Hematopoietic multipotent progenitor cell treated with erythropoietin and hydrocortisone succinate and interleukin-3 and kit ligand, for 4 days (in vitro differentiated cells): ENCODE measurements around the gene TMEM53.
"Not testable (repeated sequence)": the region's sequence is repeated elsewhere in the genome, so short reads cannot be mapped to it uniquely, and the experiment has no call there.

Experiments used
- DNase-seq: peaks from one replicate; pipeline ENCODE4 v3.0.0-alpha.2; 2015

Gene TMEM53

GRCh38 chr1:44674113-44675000 is at the start of gene TMEM53, which contains the start of gene ARMH1:
TSS of gene TMEM53 (minus strand) at chr1:44674481. CDS start at chr1:44674391, 90 bp downstream.
TSS of gene ARMH1 (plus strand) at chr1:44674714. CDS start at chr1:44689698, 14,984 bp downstream.
- DNase-seq: peak; percentile 100

GRCh38 chr1:44723496-44724295 is 49.4 kb upstream of the TMEM53 start:
- DNase-seq: peak; percentile 94

- DNase-seq: no peak
Measured at GRCh38 chr1:44723064-44723463, 48.8 kb upstream of the TMEM53 start.

- peak; percentile 99 for DNase-seq
Measured at GRCh38 chr1:44721485-44722361, 47.4 kb upstream of the TMEM53 start.

GRCh38 chr1:44720281-44720680 is 46.0 kb upstream of the TMEM53 start:
- DNase-seq: no peak

GRCh38 chr1:44719318-44719717 is 45.0 kb upstream of the TMEM53 start:
- DNase-seq: no peak

GRCh38 chr1:44718091-44718490 is 43.8 kb upstream of the TMEM53 start:
- no peak for DNase-seq

GRCh38 chr1:44717653-44718052 is 43.4 kb upstream of the TMEM53 start:
- no peak for DNase-seq

GRCh38 chr1:44717156-44717555 is 42.9 kb upstream of the TMEM53 start:
- no peak for DNase-seq

- peak; percentile 92 for DNase-seq
Measured at GRCh38 chr1:44714944-44715571, 40.8 kb upstream of the TMEM53 start.

- no peak for DNase-seq
Measured at GRCh38 chr1:44714532-44714931, 40.3 kb upstream of the TMEM53 start.

GRCh38 chr1:44713321-44713781 is 39.1 kb upstream of the TMEM53 start:
- DNase-seq: peak; percentile 56

GRCh38 chr1:44707959-44708831 is 33.9 kb upstream of the TMEM53 start:
- DNase-seq: peak; percentile 87

- DNase-seq: no peak
Measured at GRCh38 chr1:44707112-44707881, 33.0 kb upstream of the TMEM53 start.

- DNase-seq: no peak
Measured at GRCh38 chr1:44705938-44706337, 31.7 kb upstream of the TMEM53 start.

- DNase-seq: no peak
Measured at GRCh38 chr1:44705470-44705869, 31.2 kb upstream of the TMEM53 start.

GRCh38 chr1:44701141-44701573 is 26.9 kb upstream of the TMEM53 start:
- DNase-seq: no peak

- no peak for DNase-seq
Measured at GRCh38 chr1:44700573-44700972, 26.3 kb upstream of the TMEM53 start.

GRCh38 chr1:44699375-44699774 is 25.1 kb upstream of the TMEM53 start:
- DNase-seq: not testable (repeated sequence)

- DNase-seq: peak; percentile 54
Measured at GRCh38 chr1:44698138-44698537, 23.9 kb upstream of the TMEM53 start.
